Cerebellar nuclear complex (tissue), 1 donor: ENCODE results near the gene GALNT16.
A peak's percentile ranks its signal among the peaks of the same experiment; 100 is the strongest.
"Not testable (repeated sequence)": the region's sequence is repeated elsewhere in the genome, so short reads cannot be mapped to it uniquely, and the experiment has no call there.

Experiments used
- DNase-seq, 2 experiments: peaks; one replicate each; lab custom pipeline; 2025; lab: John Stamatoyannopoulos, UW

GALNT16 gene

GRCh38 chr14:69259527-69260189 lies at the start of gene GALNT16:
Gene GALNT16 (plus strand): TSS chr14:69260158. CDS start chr14:69260291, 133 bp downstream.
- DNase-seq = no peak

DNA sequence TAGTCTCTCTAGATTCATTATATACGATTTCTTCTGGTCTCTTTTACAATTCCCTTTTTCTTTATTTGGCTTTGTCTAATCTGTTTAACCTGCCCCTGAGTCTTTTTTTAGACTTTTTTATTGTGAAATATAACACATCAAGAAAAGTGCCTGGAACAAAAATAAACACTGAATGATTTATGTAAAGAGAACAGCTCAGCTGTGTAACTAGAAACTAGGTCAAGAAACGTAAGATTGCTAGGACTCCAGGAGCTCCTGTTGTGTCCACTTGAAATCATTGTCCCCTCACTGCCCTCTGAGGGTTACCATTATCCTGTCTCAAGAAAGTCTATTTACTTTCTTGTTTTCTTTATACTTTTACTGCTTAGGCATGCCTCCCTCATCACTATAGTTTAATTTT lies 45.6 kb upstream of the GALNT16 start:
- no peak for DNase-seq

DNA sequence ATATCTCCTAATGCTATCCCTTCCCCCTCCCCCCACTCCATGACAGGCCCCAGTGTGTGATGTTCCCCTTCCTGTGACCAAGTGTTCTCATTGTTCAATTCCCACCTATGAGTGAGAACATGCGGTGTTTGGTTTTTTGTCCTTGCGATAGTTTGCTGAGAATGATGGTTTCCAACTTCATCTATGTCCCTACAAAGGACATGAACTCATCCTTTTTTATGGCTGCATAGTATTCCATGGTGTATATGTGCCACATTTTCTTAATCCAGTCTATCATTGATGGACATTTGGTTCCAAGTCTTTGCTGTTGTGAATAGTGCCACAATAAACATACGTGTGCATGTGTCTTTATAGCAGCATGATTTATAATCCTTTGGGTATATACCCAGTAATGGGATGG lies 42.3 kb upstream of the GALNT16 start:
- DNase-seq = not testable (repeated sequence)

GRCh38 chr14:69224946-69225345 lies 35.0 kb upstream of the GALNT16 start:
- DNase-seq = no peak

GRCh38 chr14:69226178-69226577 lies 33.8 kb upstream of the GALNT16 start:
- DNase-seq = no peak

- DNase-seq = no peak
Observed at GRCh38 chr14:69226736-69227135, 33.2 kb upstream of the GALNT16 start.

DNA sequence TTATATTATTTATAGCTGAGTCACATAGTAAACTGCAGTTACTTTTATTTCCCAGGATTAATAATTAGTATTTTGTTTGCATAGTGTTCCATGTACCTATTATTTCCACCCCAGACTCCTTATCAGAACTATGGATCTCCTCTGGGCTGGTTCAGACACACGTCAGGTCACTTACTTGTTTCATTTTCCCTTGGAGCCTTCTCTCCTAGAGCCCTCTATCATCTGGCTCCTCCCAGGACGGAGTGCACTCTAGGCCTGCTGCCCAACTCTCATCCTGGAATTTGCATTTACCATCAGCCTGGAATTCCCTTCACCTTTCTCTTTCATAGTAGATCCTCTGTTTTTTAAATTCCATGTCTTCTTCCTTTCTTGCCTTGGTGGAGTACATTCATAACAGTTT lies 28.5 kb upstream of the GALNT16 start:
- no peak for DNase-seq

GRCh38 chr14:69232388-69232787 lies 27.6 kb upstream of the GALNT16 start:
- no peak for DNase-seq

- no peak for DNase-seq
Observed at GRCh38 chr14:69234106-69234505, 25.9 kb upstream of the GALNT16 start.

- no peak for DNase-seq
Observed at GRCh38 chr14:69235708-69236107, 24.2 kb upstream of the GALNT16 start.

- no peak for DNase-seq
Observed at GRCh38 chr14:69237142-69237541, 22.8 kb upstream of the GALNT16 start.

DNA sequence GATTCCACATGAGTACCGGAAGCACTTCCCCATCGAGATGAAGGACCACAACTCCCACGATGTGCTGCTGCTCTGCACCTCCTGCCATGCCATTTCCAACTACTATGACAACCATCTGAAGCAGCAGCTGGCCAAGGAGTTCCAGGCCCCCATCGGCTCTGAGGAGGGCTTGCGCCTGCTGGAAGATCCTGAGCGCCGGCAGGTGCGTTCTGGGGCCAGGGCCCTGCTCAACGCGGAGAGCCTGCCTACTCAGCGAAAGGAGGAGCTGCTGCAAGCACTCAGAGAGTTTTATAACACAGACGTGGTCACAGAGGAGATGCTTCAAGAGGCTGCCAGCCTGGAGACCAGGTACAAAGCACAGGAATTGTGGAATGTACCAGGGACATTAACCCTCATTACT lies 22.4 kb upstream of the GALNT16 start:
- DNase-seq = no peak

GRCh38 chr14:69238883-69239282 lies 21.1 kb upstream of the GALNT16 start:
- no peak for DNase-seq

- DNase-seq = no peak
Observed at GRCh38 chr14:69240527-69241173, 19.3 kb upstream of the GALNT16 start.

DNA sequence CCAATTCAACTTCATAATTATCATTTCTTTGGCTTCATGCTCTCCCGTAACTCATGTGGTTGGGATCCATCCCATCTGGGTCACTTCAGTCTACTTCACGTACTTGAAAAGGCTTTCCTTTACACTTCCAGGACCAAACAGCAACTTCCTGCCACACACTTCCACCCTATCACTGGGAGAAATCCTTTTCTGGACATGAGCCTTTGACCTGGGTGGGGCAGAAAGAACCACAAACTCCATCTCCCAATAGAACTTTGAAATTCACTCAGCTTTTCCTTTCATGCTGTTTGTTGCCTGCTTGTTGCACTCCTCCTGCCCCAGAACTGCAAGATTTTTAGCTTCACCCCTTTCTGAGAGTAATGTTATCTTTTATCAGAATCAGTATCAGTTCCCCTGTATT lies 18.4 kb upstream of the GALNT16 start:
- no peak for DNase-seq

GRCh38 chr14:69242311-69243224 lies 17.4 kb upstream of the GALNT16 start:
- DNase-seq = peak in 1 of 2 experiments; percentile 48

DNA sequence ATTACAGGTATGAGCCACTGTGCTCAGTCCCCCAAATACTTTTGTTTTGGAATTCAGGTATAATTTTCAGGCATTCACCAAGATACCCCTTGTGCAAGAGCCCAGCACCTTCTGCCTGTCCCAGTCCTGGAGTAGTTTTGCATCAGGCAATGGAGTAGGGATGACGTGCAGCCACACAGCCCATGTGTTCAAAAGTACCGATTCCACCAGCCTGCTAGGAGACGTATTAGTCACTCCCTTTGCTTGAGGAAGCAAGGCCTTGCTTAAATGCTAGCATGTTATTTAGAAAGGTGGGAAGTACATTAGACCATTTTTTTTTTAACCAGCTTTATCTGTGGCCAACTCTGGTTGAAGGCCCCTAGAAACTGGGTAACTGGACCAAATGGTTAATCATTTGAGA lies 15.0 kb upstream of the GALNT16 start:
- DNase-seq = no peak

- no peak for DNase-seq
Observed at GRCh38 chr14:69246331-69246730, 13.6 kb upstream of the GALNT16 start.

GRCh38 chr14:69247676-69248440 lies 12.1 kb upstream of the GALNT16 start:
- no peak for DNase-seq

DNA sequence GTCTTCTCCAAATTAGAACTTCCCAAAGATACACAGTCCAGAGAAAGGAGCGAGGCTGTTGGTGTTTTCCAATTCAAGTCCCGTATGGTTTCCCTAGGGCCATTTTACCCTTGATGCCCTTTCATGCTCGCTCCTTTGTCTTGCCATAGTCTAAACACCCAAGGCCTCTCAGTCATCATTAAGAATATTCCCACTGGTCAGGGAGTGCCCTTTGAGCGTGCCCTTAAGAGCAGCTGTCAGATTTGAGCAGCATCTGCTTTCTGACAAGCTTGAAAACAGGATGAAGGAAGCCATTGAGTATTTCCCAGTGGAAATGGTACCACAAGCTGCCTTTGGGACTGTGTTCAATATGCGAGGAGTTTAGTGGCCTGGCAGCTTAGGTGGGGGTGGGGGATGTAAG lies 10.4 kb upstream of the GALNT16 start:
- DNase-seq = no peak

DNA sequence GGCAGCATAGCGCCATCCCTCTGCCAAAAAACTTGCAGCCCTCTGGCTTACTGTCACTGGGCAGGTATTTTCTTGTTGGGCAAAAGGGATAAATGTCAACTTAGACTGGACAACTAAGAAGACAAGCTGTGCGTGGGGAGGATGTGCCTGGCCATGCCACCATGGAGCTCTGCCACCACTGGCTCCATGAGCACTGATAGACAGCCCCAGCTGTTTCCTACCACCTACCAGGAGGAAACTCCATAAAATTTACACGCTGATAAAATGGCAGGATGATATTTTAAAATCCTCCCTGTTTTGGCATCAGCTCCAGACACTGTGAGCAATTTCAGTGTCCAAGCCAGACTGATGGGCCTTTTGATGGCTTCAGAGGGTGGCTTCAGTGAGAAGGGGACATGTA lies 7.1 kb upstream of the GALNT16 start:
- no peak for DNase-seq

GRCh38 chr14:69259168-69259526 lies 811 bp upstream of the GALNT16 start:
- DNase-seq = no peak
